Endothelial cell of umbilical vein (primary cell): ENCODE results near the gene TMPRSS9. TPM values are rescaled to one million over a fixed set of nuclear protein-coding genes. Genes with fewer than 3 reads are reported as not detected.

Experiments
- BruUV-seq: library from RNA; stranded (reverse); fragments of 400-500 nt; replicated peaks from 2 replicates; lab custom pipeline; 2021; lab: Mats Ljungman, UMichigan
- CTCF ChIA-PET: fragments of 300-600, 350-600 bp; sonication (Branson Sonifier 250); formaldehyde crosslinking; loops from one replicate; lab custom pipeline; 2021; ENCODE audit warnings: antibody characterized with exemption, inconsistent platforms; lab: Charles Lee
- POLR2A ChIA-PET: fragments of 300-600, 350-600 bp; sonication (Branson Sonifier 250); formaldehyde crosslinking; loops from one replicate; lab custom pipeline; 2021; ENCODE audit warnings: antibody characterized with exemption, inconsistent platforms; lab: Charles Lee
- DNase-seq: peaks from one replicate; pipeline ENCODE4 v3.0.0-alpha.2; 2011; ENCODE audit warnings: low read depth, low spot score
- FAIRE-seq: peaks from 2 replicates; lab custom pipeline; 2011; peaks lifted over from hg19 to GRCh38; lab: Jason Lieb, UNC
- H2AFZ ChIP-seq: 2 replicates; pipeline ENCODE4 v1.6.0; 2012; ENCODE audit warnings: low read depth, low read length, control low read depth, inconsistent platforms
- H3K27ac ChIP-seq: 2 replicates; pipeline ENCODE4 v1.5.1; 2011; ENCODE audit warnings: low read depth, mild to moderate bottlenecking, control low read depth, low read length, moderate library complexity; ENCODE audit not compliant: insufficient read depth
- H3K27me3 ChIP-seq, 2 experiments: 2 replicates each; pipeline versions ENCODE4 v1.6.0 to v1.6.1; 2011; ENCODE audit warnings: low read length in 2 of 2, mixed read lengths in 1 of 2; ENCODE audit not compliant: control insufficient read depth in 2 of 2, insufficient read depth in 2 of 2
- H3K36me3 ChIP-seq, 2 experiments: 2 replicates in 1 of 2; 3 replicates in 1 of 2; pipeline ENCODE4 v1.5.1; 2011; ENCODE audit warnings: low read length in 2 of 2, mild to moderate bottlenecking in 1 of 2, moderate library complexity in 1 of 2; ENCODE audit not compliant: control insufficient read depth in 2 of 2, insufficient read depth in 2 of 2; ENCODE audit errors: extremely low read depth in 1 of 2
- H3K4me1 ChIP-seq: 3 replicates; pipeline ENCODE4 v1.5.1; 2011; ENCODE audit warnings: mild to moderate bottlenecking, low read length; ENCODE audit not compliant: control insufficient read depth, insufficient read depth; ENCODE audit errors: extremely low read depth
- H3K4me2 ChIP-seq: 2 replicates; pipeline ENCODE4 v1.6.1; 2011; ENCODE audit warnings: low read length, control low read depth, mixed read lengths; ENCODE audit not compliant: insufficient read depth
- H3K4me3 ChIP-seq, 3 experiments: fragments of 200-600 bp in 1 of 3; sonication (generic), shearing (Covaris generic) in 1 of 3; replicated peaks in 1 of 3; 2 replicates each; pipeline ENCODE4 v1.5.1; 2011 to 2016; ENCODE audit warnings: control low read depth in 3 of 3, low read length in 3 of 3, mild to moderate bottlenecking in 2 of 3, inconsistent platforms in 1 of 3, low read depth in 1 of 3, moderate library complexity in 1 of 3; ENCODE audit not compliant: insufficient read depth in 1 of 3
- H3K79me2 ChIP-seq: 2 replicates; pipeline ENCODE4 v1.6.0; 2012; ENCODE audit warnings: low read length, inconsistent platforms; ENCODE audit not compliant: control insufficient read depth, insufficient read depth
- H3K9ac ChIP-seq: replicated peaks from 2 replicates; pipeline ENCODE3; 2011; ENCODE audit warnings: low read length, control low read depth; ENCODE audit not compliant: insufficient read depth; ENCODE audit errors: extremely low read depth
- H3K9me1 ChIP-seq: replicated peaks from 3 replicates; pipeline ENCODE4 v1.6.0; 2011; ENCODE audit warnings: mild to moderate bottlenecking, low read length; ENCODE audit not compliant: control insufficient read depth, insufficient read depth; ENCODE audit errors: extremely low read depth
- H3K9me3 ChIP-seq: replicated peaks from 2 replicates; pipeline ENCODE4 v1.5.1; 2012; ENCODE audit warnings: low read length, inconsistent platforms; ENCODE audit not compliant: control insufficient read depth, insufficient read depth
- H4K20me1 ChIP-seq: replicated peaks from 2 replicates; pipeline ENCODE3; 2011; ENCODE audit warnings: mild to moderate bottlenecking, low read length; ENCODE audit not compliant: control insufficient read depth, insufficient read depth; ENCODE audit errors: extremely low read depth
- GATA2 ChIP-seq: IDR thresholded peaks from 2 replicates; pipeline ENCODE4 v1.7.0; 2011; ENCODE audit warnings: low read depth, mild to moderate bottlenecking, moderate library complexity, mixed read lengths, low read length; ENCODE audit not compliant: insufficient read length, insufficient read depth
- JUN ChIP-seq: IDR thresholded peaks from 2 replicates; pipeline ENCODE4 v1.6.1; 2011; ENCODE audit warnings: borderline replicate concordance, low read depth; ENCODE audit not compliant: insufficient read length, insufficient read depth
- MAX ChIP-seq: IDR thresholded peaks from 2 replicates; pipeline ENCODE4 v1.6.1; 2011; ENCODE audit not compliant: insufficient read depth, insufficient read length
- MYC ChIP-seq: IDR thresholded peaks from one replicate; pipeline ENCODE4 v1.6.1; 2011; ENCODE audit warnings: mild to moderate bottlenecking, low read depth, low read length
- POLR2AphosphoS5 ChIP-seq: IDR thresholded peaks from 2 replicates; pipeline ENCODE4 v1.6.1; 2012; ENCODE audit warnings: low read depth, mild to moderate bottlenecking, control low read depth, low read length, moderate library complexity; ENCODE audit not compliant: insufficient read depth
- dilution Hi-C: fragments of 300-500 bp; cut with MboI; formaldehyde crosslinking; loops from one replicate; pipeline ENCODE4 v1.15.0; 2019; ENCODE audit warnings: low sequenced_read_pairs; ENCODE audit not compliant: extremely low pct_ligation_motif_present
- intact Hi-C: fragments of 100-400 bp; cut with micrococcal nuclease; formaldehyde crosslinking; loops from one replicate; pipeline ENCODE4 v1.10.0; 2022
- polyA plus RNA-seq, 4 experiments: library from polyadenylated mRNA; depleted of rRNA in 3 of 4; stranded (reverse) in 3 of 4; unstranded in 1 of 4; fragments of >200 nt; gene quantifications; 2 replicates each; pipeline versions ENCODE4 v1.2.1 to v1.2.3, GENCODE V29; 2011 to 2012; ENCODE audit warnings: missing spikeins in 1 of 4
- total RNA-seq: library from RNA; stranded (reverse); gene quantifications from 2 replicates; pipeline ENCODE4 v1.2.3, GENCODE V29; 2021
- TF ChIP-seq, protein P1 (sequence below), 2 donors: IDR thresholded peaks; 1 replicate in 1 of 2; 2 replicates in 1 of 2; pipeline ENCODE4 v1.5.1; 2011; ENCODE audit warnings: low read length in 2 of 2, mild to moderate bottlenecking in 2 of 2, moderate library complexity in 2 of 2, control low read depth in 1 of 2, inconsistent platforms in 1 of 2, low read depth in 1 of 2; ENCODE audit not compliant: insufficient read depth in 1 of 2; ENCODE audit errors: extremely low read depth in 1 of 2

TMPRSS9 gene
- total and polyA plus RNA-seq, 2 donors (not counting 3 experiments of a cell fraction or from before 2014, with no cell fraction given) = not detected

- Histone ChIP-seq H3K9me3 (no peaks in the 10 kb centered on the region), H3K27ac (no peak overlapping the region), H4K20me1 (no peaks in the 10 kb centered on the region), H3K4me1 (no peaks in the 10 kb centered on the region), H3K36me3 (no peaks in the 10 kb centered on the region), H2AFZ (no peak overlapping the region), H3K9ac (no peak overlapping the region), H3K27me3 (peaks cover 0 to 3% of the 10 kb centered on the region in 2 experiments), H3K4me2 (no peak overlapping the region), H3K79me2 (no peaks in the 10 kb centered on the region), H3K9me1 (no peaks in the 10 kb centered on the region), H3K4me3 (no peak overlapping the region)
- DNase-seq = no peak
- intact Hi-C loops (loop anchor here (10.0 kb wide), 1 partner anchor 221 kb away; no protein-coding TSS in a partner anchor), dilution Hi-C loops (no loop called here)
- ChIA-PET CTCF (interaction anchor here (0.6 to 2.7 kb wide), 6 partner anchors 10 to 217 kb away, joined by 3 to 14 read pairs (median 3); no protein-coding TSS in a partner anchor), POLR2A (no interaction called here)
- no peak for TF ChIP-seq JUN
- TF ChIP-seq MAX = no peak
- TF ChIP-seq POLR2AphosphoS5 = no peak
- BruUV-seq = no TSS peak
- no peak for FAIRE-seq
These were observed 34.0 kb downstream of the TMPRSS9 start for GRCh38 chr19:2394054-2394441.

DNA sequence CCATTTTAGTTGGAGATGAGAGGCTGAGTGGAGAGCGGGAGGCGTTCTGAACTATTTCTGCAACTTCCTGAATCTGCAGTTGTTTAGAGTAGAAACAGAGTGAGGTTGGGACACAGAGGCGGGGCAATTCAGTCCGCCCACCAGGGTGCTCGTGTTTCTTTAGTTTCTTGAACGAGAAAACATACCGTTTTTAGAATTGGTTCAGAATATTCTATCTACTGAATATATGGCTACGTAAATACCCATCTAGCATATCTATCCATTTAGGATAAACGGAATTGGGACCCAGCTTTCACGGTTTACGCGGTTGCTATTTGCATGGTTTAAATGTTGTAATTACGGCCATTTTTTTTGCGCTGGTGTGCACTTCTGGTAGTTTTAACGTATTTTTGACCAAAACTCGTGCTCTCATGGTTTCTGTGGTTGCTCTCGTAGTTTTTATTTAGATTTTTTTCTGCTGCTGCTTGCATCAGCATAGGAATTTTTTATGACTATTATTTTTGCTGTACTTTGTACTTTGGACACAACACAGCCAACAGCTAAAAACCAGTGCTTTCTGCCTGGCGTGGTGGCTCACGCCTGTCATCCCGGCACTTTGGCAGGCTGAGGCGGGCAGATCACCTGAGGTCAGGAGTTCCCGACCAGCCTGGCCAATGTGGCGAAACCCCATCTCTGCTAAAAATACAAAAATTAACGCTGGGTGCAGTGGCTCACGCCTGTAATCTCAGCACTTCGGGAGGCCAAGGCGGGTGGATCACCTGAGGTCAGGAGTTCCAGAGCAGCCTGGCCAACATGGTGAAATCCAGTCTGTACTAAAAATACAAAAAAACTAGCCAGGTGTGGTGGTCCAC lies 34.6 kb downstream of the TMPRSS9 start:
- FAIRE-seq = no peak

More for the DNA sequence above, 34.6 kb downstream of the TMPRSS9 start:
- no peak for TF ChIP-seq POLR2AphosphoS5
- TF ChIP-seq GATA2 = no peak
- TF ChIP-seq, protein P1, sequence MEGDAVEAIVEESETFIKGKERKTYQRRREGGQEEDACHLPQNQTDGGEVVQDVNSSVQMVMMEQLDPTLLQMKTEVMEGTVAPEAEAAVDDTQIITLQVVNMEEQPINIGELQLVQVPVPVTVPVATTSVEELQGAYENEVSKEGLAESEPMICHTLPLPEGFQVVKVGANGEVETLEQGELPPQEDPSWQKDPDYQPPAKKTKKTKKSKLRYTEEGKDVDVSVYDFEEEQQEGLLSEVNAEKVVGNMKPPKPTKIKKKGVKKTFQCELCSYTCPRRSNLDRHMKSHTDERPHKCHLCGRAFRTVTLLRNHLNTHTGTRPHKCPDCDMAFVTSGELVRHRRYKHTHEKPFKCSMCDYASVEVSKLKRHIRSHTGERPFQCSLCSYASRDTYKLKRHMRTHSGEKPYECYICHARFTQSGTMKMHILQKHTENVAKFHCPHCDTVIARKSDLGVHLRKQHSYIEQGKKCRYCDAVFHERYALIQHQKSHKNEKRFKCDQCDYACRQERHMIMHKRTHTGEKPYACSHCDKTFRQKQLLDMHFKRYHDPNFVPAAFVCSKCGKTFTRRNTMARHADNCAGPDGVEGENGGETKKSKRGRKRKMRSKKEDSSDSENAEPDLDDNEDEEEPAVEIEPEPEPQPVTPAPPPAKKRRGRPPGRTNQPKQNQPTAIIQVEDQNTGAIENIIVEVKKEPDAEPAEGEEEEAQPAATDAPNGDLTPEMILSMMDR (IDR thresholded peaks at IDR 0.05; ENCODE audit: extremely low read depth in 1 of 2, insufficient read depth in 1 of 2, low read depth in 1 of 2, low read length in 2 of 2) = no peak
- no peak for TF ChIP-seq MYC
- Histone ChIP-seq H3K4me2 (no peak overlapping the region), H3K27me3 (peaks cover 0 to 3% of the 10 kb centered on the region in 2 experiments), H3K79me2 (no peaks in the 10 kb centered on the region), H3K9me3 (no peaks in the 10 kb centered on the region), H3K9me1 (no peaks in the 10 kb centered on the region), H3K36me3 (no peaks in the 10 kb centered on the region), H3K4me3 (no peak overlapping the region), H4K20me1 (no peaks in the 10 kb centered on the region), H3K27ac (no peak overlapping the region), H3K4me1 (no peaks in the 10 kb centered on the region), H2AFZ (no peak overlapping the region), H3K9ac (no peak overlapping the region)
- dilution Hi-C loops = no loop called here
- ChIA-PET POLR2A (no interaction called here), CTCF (interaction anchor here (0.7 to 2.7 kb wide), 4 partner anchors 11 to 217 kb away, joined by 3 to 14 read pairs (median 3); no protein-coding TSS in a partner anchor)
- intact Hi-C loops = loop anchor here (10.0 kb wide), 1 partner anchor 220 kb away; no protein-coding TSS in a partner anchor
- BruUV-seq = no TSS peak
- no peak for DNase-seq
